MM.1S (cell line): ENCODE data around the gene EYA2.

Source experiments
- DNase-seq: peaks from one replicate; pipeline ENCODE4 v3.0.0-alpha.2; 2015
- H2AFZ ChIP-seq: fragments of 300-600 bp; sonication (generic); 2 replicates; pipeline ENCODE4 v1.6.0; 2016; ENCODE audit warnings: antibody characterized with exemption, low read length
- H3F3A ChIP-seq: fragments of 300-600 bp; sonication (generic); 2 replicates; pipeline ENCODE4 v1.6.1; 2016; ENCODE audit warnings: mild to moderate bottlenecking, antibody characterized with exemption, low read length, moderate library complexity, mixed read lengths; ENCODE audit not compliant: insufficient read depth
- H3K27ac ChIP-seq: fragments of 300-600 bp; sonication (generic); 2 replicates; pipeline ENCODE4 v1.5.1; 2016; ENCODE audit warnings: mild to moderate bottlenecking, low read length
- H3K27me3 ChIP-seq: fragments of 300-600 bp; sonication (generic); replicated peaks from 2 replicates; pipeline ENCODE4 v1.6.0; 2016; ENCODE audit warnings: low read length; ENCODE audit not compliant: insufficient read depth
- H3K36me3 ChIP-seq: fragments of 300-600 bp; sonication (generic); replicated peaks from 2 replicates; pipeline ENCODE4 v1.6.1; 2016; ENCODE audit warnings: mild to moderate bottlenecking, low read length, mixed read lengths; ENCODE audit not compliant: insufficient read depth
- H3K4me1 ChIP-seq: fragments of 300-600 bp; sonication (generic); 2 replicates; pipeline ENCODE4 v1.6.1; 2016; ENCODE audit warnings: low read length, mixed read lengths
- H3K4me2 ChIP-seq: fragments of 300-600 bp; sonication (generic); 2 replicates; pipeline ENCODE4 v1.6.0; 2016; ENCODE audit warnings: low read depth, low read length
- H3K4me3 ChIP-seq: fragments of 300-600 bp; sonication (generic); 2 replicates; pipeline ENCODE4 v1.5.1; 2016; ENCODE audit warnings: low read length, mixed read lengths
- H3K79me2 ChIP-seq: fragments of 300-600 bp; sonication (generic); 2 replicates; pipeline ENCODE4 v1.6.1; 2016; ENCODE audit warnings: mixed run types, low read length, mixed read lengths
- H3K9ac ChIP-seq: fragments of 300-600 bp; sonication (generic); 2 replicates; pipeline ENCODE4 v1.6.1; 2016; ENCODE audit warnings: low read length, mixed read lengths
- H3K9me2 ChIP-seq: fragments of 300-600 bp; sonication (generic); replicated peaks from 2 replicates; pipeline ENCODE4 v1.6.1; 2016; ENCODE audit warnings: mild to moderate bottlenecking, low read length, mixed read lengths; ENCODE audit not compliant: insufficient read depth
- H3K9me3 ChIP-seq: fragments of 300-600 bp; sonication (generic); replicated peaks from 2 replicates; pipeline ENCODE4 v1.6.1; 2016; ENCODE audit warnings: mild to moderate bottlenecking, low read length, mixed read lengths; ENCODE audit not compliant: insufficient read depth
- H4K20me1 ChIP-seq: fragments of 300-600 bp; sonication (generic); 2 replicates; pipeline ENCODE4 v1.6.1; 2016; ENCODE audit warnings: mild to moderate bottlenecking, low read length, moderate library complexity, mixed read lengths; ENCODE audit not compliant: insufficient read depth
- EZH2 ChIP-seq: fragments of 300-600 bp; sonication (generic); optimal IDR thresholded peaks from 2 replicates; pipeline ENCODE3; 2017; ENCODE audit warnings: low read depth, mild to moderate bottlenecking, antibody characterized with exemption, low read length, mixed read lengths
- EZH2phosphoT487 ChIP-seq: fragments of 300-600 bp; sonication (generic); IDR thresholded peaks from 2 replicates; pipeline ENCODE4 v1.6.1; 2018; ENCODE audit warnings: antibody characterized with exemption, low read length
- TF ChIP-seq, protein P1 (sequence below): fragments of 300-600 bp; sonication (generic); IDR thresholded peaks from 2 replicates; pipeline ENCODE4 v1.5.1; 2016; ENCODE audit warnings: antibody characterized with exemption, low read length, mixed read lengths

Gene EYA2

DNA sequence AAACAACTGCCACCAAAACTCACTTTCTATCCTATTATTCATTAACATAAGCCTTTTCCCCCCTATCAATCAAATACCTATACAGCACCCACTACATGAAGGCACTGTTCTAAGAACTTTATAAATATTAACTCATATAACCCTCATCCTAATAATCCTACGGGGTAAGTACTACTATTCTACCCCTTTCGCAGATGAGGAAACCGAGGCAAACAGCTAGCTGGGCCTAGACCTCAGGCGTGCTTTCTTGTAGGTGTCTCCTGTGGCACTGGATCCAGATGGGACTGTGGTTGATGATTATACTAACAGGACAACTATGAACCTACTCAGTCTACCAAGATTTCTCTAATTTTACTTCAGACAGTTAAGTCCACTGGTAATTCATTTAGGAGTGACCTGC lies 330.2 kb downstream of the EYA2 start:
- Histone ChIP-seq H3K27me3 (no peaks in the 10 kb centered on the region), H3K4me1 (no peaks in the 10 kb centered on the region), H3K4me3 (no peak overlapping the region), H3F3A (no peaks in the 10 kb centered on the region), H3K9ac (no peak overlapping the region), H2AFZ (no peak overlapping the region), H3K79me2 (peaks cover 23% of the 10 kb centered on the region), H3K9me2 (no peaks in the 10 kb centered on the region), H3K9me3 (no peaks in the 10 kb centered on the region), H3K4me2 (no peak overlapping the region), H4K20me1 (no peaks in the 10 kb centered on the region), H3K27ac (no peak overlapping the region), H3K36me3 (peaks cover 10% of the 10 kb centered on the region)
- no peak for TF ChIP-seq EZH2phosphoT487
- TF ChIP-seq, protein P1, sequence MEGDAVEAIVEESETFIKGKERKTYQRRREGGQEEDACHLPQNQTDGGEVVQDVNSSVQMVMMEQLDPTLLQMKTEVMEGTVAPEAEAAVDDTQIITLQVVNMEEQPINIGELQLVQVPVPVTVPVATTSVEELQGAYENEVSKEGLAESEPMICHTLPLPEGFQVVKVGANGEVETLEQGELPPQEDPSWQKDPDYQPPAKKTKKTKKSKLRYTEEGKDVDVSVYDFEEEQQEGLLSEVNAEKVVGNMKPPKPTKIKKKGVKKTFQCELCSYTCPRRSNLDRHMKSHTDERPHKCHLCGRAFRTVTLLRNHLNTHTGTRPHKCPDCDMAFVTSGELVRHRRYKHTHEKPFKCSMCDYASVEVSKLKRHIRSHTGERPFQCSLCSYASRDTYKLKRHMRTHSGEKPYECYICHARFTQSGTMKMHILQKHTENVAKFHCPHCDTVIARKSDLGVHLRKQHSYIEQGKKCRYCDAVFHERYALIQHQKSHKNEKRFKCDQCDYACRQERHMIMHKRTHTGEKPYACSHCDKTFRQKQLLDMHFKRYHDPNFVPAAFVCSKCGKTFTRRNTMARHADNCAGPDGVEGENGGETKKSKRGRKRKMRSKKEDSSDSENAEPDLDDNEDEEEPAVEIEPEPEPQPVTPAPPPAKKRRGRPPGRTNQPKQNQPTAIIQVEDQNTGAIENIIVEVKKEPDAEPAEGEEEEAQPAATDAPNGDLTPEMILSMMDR: no peak
- TF ChIP-seq EZH2: no peak
- DNase-seq: no peak

GRCh38 chr20:47225458-47225857 lies 330.8 kb downstream of the EYA2 start:
- Histone ChIP-seq H4K20me1 (no peaks in the 10 kb centered on the region), H2AFZ (no peak overlapping the region), H3K4me1 (no peaks in the 10 kb centered on the region), H3K4me2 (no peak overlapping the region), H3K27ac (no peak overlapping the region), H3K9ac (no peak overlapping the region), H3K9me3 (no peaks in the 10 kb centered on the region), H3K4me3 (no peak overlapping the region), H3K36me3 (peaks cover 10% of the 10 kb centered on the region), H3F3A (no peaks in the 10 kb centered on the region), H3K79me2 (peaks cover 18% of the 10 kb centered on the region), H3K9me2 (no peaks in the 10 kb centered on the region), H3K27me3 (no peaks in the 10 kb centered on the region)
- DNase-seq: no peak
- TF ChIP-seq, protein P1: no peak
- no peak for TF ChIP-seq EZH2
- TF ChIP-seq EZH2phosphoT487: no peak

DNA sequence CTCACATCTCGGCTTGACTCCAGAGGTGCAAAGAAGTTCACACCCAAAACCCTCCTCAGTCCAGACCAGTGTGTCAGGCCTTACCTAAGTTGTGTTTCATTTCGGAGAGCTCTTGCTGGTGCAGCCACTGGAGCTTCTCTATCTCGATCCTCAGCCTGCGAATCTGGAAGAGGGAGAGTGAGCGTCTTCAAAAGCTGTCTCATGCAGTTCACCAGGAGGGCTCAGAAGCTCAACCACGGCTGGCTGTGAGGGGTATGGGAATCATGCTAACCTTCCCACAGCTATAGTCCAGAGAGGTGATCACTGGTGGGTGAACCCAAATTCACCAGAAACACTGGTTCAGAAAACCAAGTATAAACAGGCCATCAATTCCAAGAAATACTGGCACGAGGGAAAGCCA lies 332.5 kb downstream of the EYA2 start:
- Histone ChIP-seq H3K4me2 (no peak overlapping the region), H3K9me2 (no peaks in the 10 kb centered on the region), H3K27me3 (no peaks in the 10 kb centered on the region), H3K79me2 (peaks cover 31% of the 10 kb centered on the region), H4K20me1 (no peaks in the 10 kb centered on the region), H3K9me3 (no peaks in the 10 kb centered on the region), H3K27ac (no peak overlapping the region), H3K4me1 (no peaks in the 10 kb centered on the region), H3K4me3 (no peak overlapping the region), H3K36me3 (peaks cover 10% of the 10 kb centered on the region; the same call in 1 of the 2 replicates), H2AFZ (no peak overlapping the region), H3K9ac (no peak overlapping the region), H3F3A (no peaks in the 10 kb centered on the region)
- DNase-seq: no peak
- TF ChIP-seq, protein P1: no peak
- TF ChIP-seq EZH2 (no peak), EZH2phosphoT487 (no peak)
